GM23248 (cell line): ENCODE results near the gene ENTR1.

Experiments used
- EZH2 ChIP-seq: fragments of 200-600 bp; sonication (generic); IDR thresholded peaks from 2 replicates; pipeline ENCODE4 v1.6.1; 2018; ENCODE audit warnings: antibody characterized with exemption, mild to moderate bottlenecking; ENCODE audit not compliant: insufficient read depth, poor library complexity, severe bottlenecking
- EZH2phosphoT487 ChIP-seq: fragments of 200-600 bp; sonication (generic); IDR thresholded peaks from 2 replicates; pipeline ENCODE4 v1.6.1; 2018; ENCODE audit warnings: antibody characterized with exemption, moderate library complexity, mild to moderate bottlenecking, low read depth; ENCODE audit not compliant: insufficient read depth

DNA sequence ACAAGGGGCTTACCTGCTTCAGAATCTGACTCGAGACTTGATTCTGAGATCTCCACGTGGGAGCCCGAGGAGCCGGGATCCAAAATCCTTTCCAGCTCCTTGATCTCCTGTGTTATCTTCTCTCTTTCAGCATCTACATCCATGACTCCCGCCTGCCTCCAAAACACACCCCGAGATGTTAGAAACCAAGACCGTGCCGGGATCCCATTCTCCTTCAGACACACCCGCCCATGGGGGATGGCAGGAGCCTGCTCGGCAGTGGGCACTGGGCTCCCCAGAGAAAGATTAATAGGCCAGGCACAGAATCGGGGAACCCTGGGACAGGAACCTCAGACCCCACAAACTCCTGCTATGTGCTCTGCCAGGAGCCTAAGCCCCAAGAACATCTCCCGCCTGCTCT is 12.1 kb downstream of the ENTR1 start:
- TF ChIP-seq EZH2phosphoT487: no peak
- TF ChIP-seq EZH2: no peak
